H1 (cell line): ENCODE results near the gene LANCL3. TPM values are rescaled to one million over a fixed set of nuclear protein-coding genes. Genes with fewer than 3 reads are reported as not detected.

Source experiments
- BACH1 ChIP-seq: IDR thresholded peaks from 2 replicates; pipeline ENCODE4 v1.6.1; 2012; ENCODE audit warnings: low read length, improper control_type of control experiment
- BCL11A ChIP-seq, 2 experiments: IDR thresholded peaks; one replicate each; pipeline ENCODE4 v1.6.1; 2011; ENCODE audit warnings: low read depth in 2 of 2, low read length in 2 of 2, mild to moderate bottlenecking in 2 of 2
- BRCA1 ChIP-seq: IDR thresholded peaks from 2 replicates; pipeline ENCODE4 v1.6.1; 2012; ENCODE audit warnings: low read depth, low read length, improper control_type of control experiment
- CHD7 ChIP-seq: fragments of 300-600 bp; sonication (generic); IDR thresholded peaks from 2 replicates; pipeline ENCODE4 v1.7.1; 2012; ENCODE audit warnings: low read length, moderate library complexity, mild to moderate bottlenecking, inconsistent platforms; ENCODE audit not compliant: insufficient replicate concordance
- CTBP2 ChIP-seq: IDR thresholded peaks from 2 replicates; pipeline ENCODE4 v1.7.0; 2011; ENCODE audit warnings: borderline replicate concordance, mild to moderate bottlenecking, moderate library complexity, mixed read lengths, low read length; ENCODE audit not compliant: insufficient read depth, insufficient read length
- EZH2 ChIP-seq: fragments of 200-600 bp; sonication (generic); IDR thresholded peaks from 2 replicates; pipeline ENCODE4 v1.7.1; 2012; ENCODE audit warnings: low read depth, mild to moderate bottlenecking, moderate library complexity, low read length, inconsistent platforms; ENCODE audit not compliant: severe bottlenecking
- GTF2F1 ChIP-seq: IDR thresholded peaks from 2 replicates; pipeline ENCODE4 v1.6.1; 2012; ENCODE audit warnings: low read depth, low read length, improper control_type of control experiment, borderline replicate concordance
- MAX ChIP-seq: IDR thresholded peaks from 2 replicates; pipeline ENCODE4 v1.6.1; 2012; ENCODE audit warnings: inconsistent platforms
- polyA plus RNA-seq, 7 experiments: library from polyadenylated mRNA; depleted of rRNA in 3 of 7; stranded (reverse) in 5 of 7; unstranded in 2 of 7; fragments of >200 nt in 5 of 7; fragments of 200-250 nt in 2 of 7; gene quantifications; 1 replicate in 5 of 7; 2 replicates in 1 of 7; 4 replicates in 1 of 7; pipeline versions ENCODE4 v1.2.1 to v1.2.3, GENCODE V29; 2011 to 2013; ENCODE audit warnings: missing spikeins in 2 of 7, mixed read lengths in 2 of 7
- total RNA-seq: library from RNA; stranded (reverse); fragmentation: NEBNext Ultra II Directional; extraction: Animal tissue kit (Norgen Biotek cat#: 25700); gene quantifications from 2 replicates; pipeline ENCODE4 v1.2.1, GENCODE V29; 2021

Gene LANCL3
- total and polyA plus RNA-seq, 2 of the 8 experiments (the other 6 are each of a cell fraction or from before 2014, with no cell fraction given), result 0.11 to 0.37 TPM

- no peak for TF ChIP-seq CHD7
- TF ChIP-seq BACH1, result no peak
- TF ChIP-seq MAX, result no peak
- TF ChIP-seq EZH2, result no peak
- TF ChIP-seq CTBP2, result no peak
- no peak for TF ChIP-seq BCL11A (IDR thresholded peaks at IDR 0.05; ENCODE audit: low read depth in 2 of 2, low read length in 2 of 2)
- no peak for TF ChIP-seq BRCA1
- no peak for TF ChIP-seq GTF2F1
- TF ChIP-seq, all 59 proteins: peak for 0
These were observed 105.8 kb downstream of the LANCL3 start (continued) for GRCh38 chrX:37677243-37677642.
